Breast epithelium (tissue), 4 donors: ENCODE results near the gene MB21D2. TPM values are rescaled to one million over a fixed set of nuclear protein-coding genes. Genes with fewer than 3 reads are reported as not detected.

ENCODE experiments used
- DNase-seq, 2 donors: peaks; one replicate each; pipeline ENCODE4 v3.0.0-alpha.2; 2019; ENCODE audit warnings: low spot score in 2 of 2
- H3K27ac ChIP-seq, 2 donors: fragments of 200-600 bp; sonication (generic) in 1 of 2; one replicate each; pipeline ENCODE4 v1.5.1; 2016 to 2019; ENCODE audit warnings: mild to moderate bottlenecking in 1 of 2
- H3K27me3 ChIP-seq, 2 donors: fragments of 200-600 bp; sonication (generic) in 1 of 2; one replicate each; pipeline versions ENCODE4 v1.5.1 to v1.6.0; 2017 to 2019; ENCODE audit warnings: control low read depth in 1 of 2, mild to moderate bottlenecking in 1 of 2
- H3K36me3 ChIP-seq: fragments of 200-600 bp; one replicate; pipeline ENCODE4 v1.5.1; 2019
- H3K4me1 ChIP-seq, 2 donors: fragments of 200-600 bp; sonication (generic); one replicate each; pipeline ENCODE4 v1.5.1; 2016 to 2019; ENCODE audit warnings: control low read depth in 1 of 2
- H3K4me3 ChIP-seq, 3 donors: fragments of 200-600 bp; sonication (generic); 1 replicate in 2 of 3; 2 replicates in 1 of 3; pipeline ENCODE4 v1.5.1; 2016 to 2019; ENCODE audit warnings: mild to moderate bottlenecking in 3 of 3, moderate library complexity in 2 of 3
- H3K9me3 ChIP-seq, 2 donors: fragments of 200-600 bp; sonication (generic) in 1 of 2; one replicate each; pipeline ENCODE4 v1.5.1; 2016 to 2019; ENCODE audit warnings: control low read depth in 1 of 2
- CTCF ChIP-seq, 3 donors: fragments of 450-650 bp; IDR thresholded peaks; one replicate each; pipeline ENCODE4 v1.5.1; 2016 to 2017; ENCODE audit warnings: antibody characterized with exemption in 3 of 3, mild to moderate bottlenecking in 3 of 3, moderate library complexity in 3 of 3
- POLR2A ChIP-seq: fragments of 450-650 bp; IDR thresholded peaks from one replicate; pipeline ENCODE4 v1.6.1; 2016; ENCODE audit warnings: antibody characterized with exemption, mild to moderate bottlenecking, moderate library complexity
- POLR2AphosphoS5 ChIP-seq, 3 donors: sonication (generic); formaldehyde crosslinking; IDR thresholded peaks; one replicate each; pipeline ENCODE4 v1.6.1; 2017; ENCODE audit warnings: antibody characterized with exemption in 3 of 3
- intact Hi-C: fragments of 100-400 bp; cut with DNase I; formaldehyde crosslinking; loops from one replicate; pipeline ENCODE4 v1.15.1; 2023; ENCODE audit warnings: low total_unique reads
- total RNA-seq, 3 donors: library from RNA; depleted of rRNA; stranded (reverse); fragments of >200 nt; gene quantifications; one replicate each; pipeline ENCODE4 v1.1.0, GENCODE V29; 2016

The MB21D2 gene
- total RNA-seq, 3 donors from 2014 or later = 4.0 to 11.9 (median 6.2) TPM

- no peak overlapping the region for H3K27ac ChIP-seq
- no peak for TF ChIP-seq POLR2AphosphoS5 (IDR thresholded peaks at IDR 0.05)
- TF ChIP-seq CTCF (IDR thresholded peaks at IDR 0.05) = no peak
- no peak for TF ChIP-seq POLR2A
- H3K4me3 ChIP-seq = no peak overlapping the region
- no peaks in the 10 kb centered on the region for H3K9me3 ChIP-seq
- intact Hi-C loops = loop anchor here (5.0 kb wide), 1 partner anchor 454 kb away; the partner anchor contains the start of gene ATP13A5
- no peaks in the 10 kb centered on the region for H3K4me1 ChIP-seq
- no peak for DNase-seq
- no peaks in the 10 kb centered on the region for H3K36me3 ChIP-seq
- no peaks in the 10 kb centered on the region for H3K27me3 ChIP-seq
These were observed 6.1 kb upstream of the MB21D2 start for GRCh38 chr3:192923731-192924130.

GRCh38 chr3:192921793-192922192, 4.1 kb upstream of the MB21D2 start:
- Histone ChIP-seq H3K4me3 (no peak overlapping the region), H3K9me3 (no peaks in the 10 kb centered on the region), H3K27ac (no peak overlapping the region), H3K4me1 (no peaks in the 10 kb centered on the region), H3K36me3 (no peaks in the 10 kb centered on the region), H3K27me3 (no peaks in the 10 kb centered on the region)
- no peak for DNase-seq
- intact Hi-C loops = loop anchor here (5.0 kb wide), 1 partner anchor 456 kb away; the partner anchor contains the start of gene ATP13A5
- TF ChIP-seq POLR2AphosphoS5 (IDR thresholded peaks at IDR 0.05) = no peak
- no peak for TF ChIP-seq CTCF (IDR thresholded peaks at IDR 0.05)
- TF ChIP-seq POLR2A = no peak

GRCh38 chr3:192920411-192920810, 2.8 kb upstream of the MB21D2 start:
- Histone ChIP-seq H3K4me1 (no peaks in the 10 kb centered on the region), H3K9me3 (no peaks in the 10 kb centered on the region), H3K4me3 (no peak overlapping the region), H3K36me3 (no peaks in the 10 kb centered on the region), H3K27me3 (no peaks in the 10 kb centered on the region), H3K27ac (no peak overlapping the region)
- no peak for DNase-seq
- intact Hi-C loops = loop anchor here (5.0 kb wide), 1 partner anchor 457 kb away; the partner anchor contains the start of gene ATP13A5
- no peak for TF ChIP-seq POLR2A
- no peak for TF ChIP-seq CTCF (IDR thresholded peaks at IDR 0.05)
- TF ChIP-seq POLR2AphosphoS5 (IDR thresholded peaks at IDR 0.05) = no peak

- TF ChIP-seq POLR2AphosphoS5 (IDR thresholded peaks at IDR 0.05) (no peak), POLR2A (no peak)
- no peaks in the 10 kb centered on the region for H3K36me3 ChIP-seq
- no peak overlapping the region for H3K27ac ChIP-seq
- DNase-seq = no peak
- H3K4me1 ChIP-seq = no peaks in the 10 kb centered on the region
- H3K4me3 ChIP-seq = no peak overlapping the region
- no peaks in the 10 kb centered on the region for H3K9me3 ChIP-seq
- no peaks in the 10 kb centered on the region for H3K27me3 ChIP-seq
- intact Hi-C loops = loop anchor here (5.0 kb wide), 1 partner anchor 457 kb away; the partner anchor contains the start of gene ATP13A5
These were observed 2.2 kb upstream of the MB21D2 start for GRCh38 chr3:192919901-192920300.

GRCh38 chr3:192918275-192918588, 576 bp upstream of the MB21D2 start:
- Histone ChIP-seq H3K4me1 (no peaks in the 10 kb centered on the region), H3K27me3 (no peaks in the 10 kb centered on the region), H3K27ac (peak overlapping the region; percentile 89 to 95), H3K9me3 (no peaks in the 10 kb centered on the region), H3K4me3 (peak overlapping the region; percentile 80 to 85 (median 83)), H3K36me3 (no peaks in the 10 kb centered on the region)
- DNase-seq = no peak
- intact Hi-C loops = no loop called here
- TF ChIP-seq POLR2AphosphoS5 (IDR thresholded peaks at IDR 0.05) = no peak
- peak in 2 of 3 donors; percentile 16 to 37 for TF ChIP-seq CTCF (IDR thresholded peaks at IDR 0.05)
- no peak for TF ChIP-seq POLR2A

- H3K27ac ChIP-seq = peak overlapping the region; percentile 89 to 95
- TF ChIP-seq POLR2A (no peak), POLR2AphosphoS5 (IDR thresholded peaks at IDR 0.05) (peak in 2 of 3 donors; percentile 18 to 22)
- no peaks in the 10 kb centered on the region for H3K27me3 ChIP-seq
- no peaks in the 10 kb centered on the region for H3K36me3 ChIP-seq
- intact Hi-C loops = no loop called here
- no peaks in the 10 kb centered on the region for H3K9me3 ChIP-seq
- H3K4me3 ChIP-seq = peak overlapping the region; percentile 80 to 85 (median 83)
- no peaks in the 10 kb centered on the region for H3K4me1 ChIP-seq
- DNase-seq = peak; percentile 52 to 65
These were observed 640 bp downstream of the MB21D2 start for GRCh38 chr3:192917028-192917403.
